ENCODE measurements around the gene CRMP1.

The CRMP1 gene

DNA sequence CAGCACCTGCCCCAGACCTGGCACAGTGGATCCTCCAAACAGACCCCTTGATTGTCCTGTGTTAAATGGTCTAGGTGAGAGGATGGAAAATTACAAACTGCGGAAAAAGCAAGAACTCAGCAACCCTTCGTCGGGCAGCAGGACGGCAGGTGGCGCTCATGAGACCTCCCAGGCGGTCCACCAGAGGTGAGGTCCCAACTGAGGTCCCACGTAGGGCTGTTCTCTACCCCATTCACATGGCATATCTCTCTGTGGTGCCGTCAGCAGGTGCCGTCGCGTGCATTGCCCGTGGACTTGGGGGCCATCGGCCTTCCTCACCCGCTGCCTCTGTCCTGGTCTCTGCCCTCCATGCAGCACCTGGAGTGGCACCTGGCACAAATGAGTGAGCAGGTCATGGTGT is 88.2 kb downstream of the CRMP1 start:
- H3K36me3 ChIP-seq (ENCODE audit: insufficient read depth, low read length), result no peaks in the 10 kb centered on the region

GRCh38 chr4:5802565-5802964 is 90.3 kb downstream of the CRMP1 start:
- Histone ChIP-seq H3K79me2 (ENCODE audit: insufficient read depth, low read length) (no peaks in the 10 kb centered on the region), H3K4me3 (ENCODE audit: low read depth in 1 of 2, low read length in 2 of 2) (no peak overlapping the region), H3K27me3 (ENCODE audit: insufficient read depth, low read length, poor library complexity) (no peaks in the 10 kb centered on the region), H3K36me3 (ENCODE audit: insufficient read depth, low read length) (no peaks in the 10 kb centered on the region), H3K27ac (ENCODE audit: low read length) (no peak overlapping the region), H3K4me2 (ENCODE audit: insufficient read depth, low read length) (no peak overlapping the region), H4K20me1 (ENCODE audit: insufficient read depth, low read length) (peaks cover 3% of the 10 kb centered on the region), H2AFZ (ENCODE audit: low read depth, low read length) (no peak overlapping the region), H3K9me3 (ENCODE audit: insufficient read depth, low read length, severe bottlenecking) (no peaks in the 10 kb centered on the region), H3K4me1 (ENCODE audit: insufficient read depth, low read length) (no peaks in the 10 kb centered on the region), H3K9ac (ENCODE audit: low read depth, low read length) (no peak overlapping the region)
- TF ChIP-seq CTCF (IDR thresholded peaks at IDR 0.05; ENCODE audit: borderline replicate concordance, extremely low read depth, low read length, poor library complexity, severe bottlenecking), result no peak
- no peak for TF ChIP-seq EZH2 (IDR thresholded peaks at IDR 0.05; ENCODE audit: borderline replicate concordance, low read depth, low read length, severe bottlenecking)
- DNase-seq (no peak), ATAC-seq (ENCODE audit: insufficient read depth, low read depth) (no peak)

More for the DNA sequence above, 88.2 kb downstream of the CRMP1 start:
- Histone ChIP-seq H3K27ac (ENCODE audit: low read length) (no peak overlapping the region), H3K4me2 (ENCODE audit: insufficient read depth, low read length) (no peak overlapping the region), H3K9me3 (ENCODE audit: insufficient read depth, low read length, severe bottlenecking) (no peaks in the 10 kb centered on the region), H2AFZ (ENCODE audit: low read depth, low read length) (no peak overlapping the region), H3K9ac (ENCODE audit: low read depth, low read length) (no peak overlapping the region), H4K20me1 (ENCODE audit: insufficient read depth, low read length) (peaks cover 3% of the 10 kb centered on the region), H3K27me3 (ENCODE audit: insufficient read depth, low read length, poor library complexity) (no peaks in the 10 kb centered on the region), H3K4me1 (ENCODE audit: insufficient read depth, low read length) (no peaks in the 10 kb centered on the region), H3K79me2 (ENCODE audit: insufficient read depth, low read length) (no peaks in the 10 kb centered on the region), H3K4me3 (ENCODE audit: low read depth in 1 of 2, low read length in 2 of 2) (no peak overlapping the region)
- DNase-seq (no peak), ATAC-seq (ENCODE audit: insufficient read depth, low read depth) (no peak)
- no peak for TF ChIP-seq EZH2 (IDR thresholded peaks at IDR 0.05; ENCODE audit: borderline replicate concordance, low read depth, low read length, severe bottlenecking)
- TF ChIP-seq CTCF (IDR thresholded peaks at IDR 0.05; ENCODE audit: borderline replicate concordance, extremely low read depth, low read length, poor library complexity, severe bottlenecking), result peak; percentile 4

- H3K4me3 ChIP-seq (ENCODE audit: low read depth in 1 of 2, low read length in 2 of 2), result no peak overlapping the region
- H3K36me3 ChIP-seq (ENCODE audit: insufficient read depth, low read length), result no peaks in the 10 kb centered on the region
- H3K4me2 ChIP-seq (ENCODE audit: insufficient read depth, low read length), result no peak overlapping the region
- TF ChIP-seq CTCF (IDR thresholded peaks at IDR 0.05; ENCODE audit: borderline replicate concordance, extremely low read depth, low read length, poor library complexity, severe bottlenecking), result no peak
- no peak for TF ChIP-seq EZH2 (IDR thresholded peaks at IDR 0.05; ENCODE audit: borderline replicate concordance, low read depth, low read length, severe bottlenecking)
- no peak overlapping the region for H3K9ac ChIP-seq (ENCODE audit: low read depth, low read length)
- H2AFZ ChIP-seq (ENCODE audit: low read depth, low read length), result no peak overlapping the region
- DNase-seq (no peak), ATAC-seq (ENCODE audit: insufficient read depth, low read depth) (no peak)
- H3K9me3 ChIP-seq (ENCODE audit: insufficient read depth, low read length, severe bottlenecking), result no peaks in the 10 kb centered on the region
- H3K27me3 ChIP-seq (ENCODE audit: insufficient read depth, low read length, poor library complexity), result no peaks in the 10 kb centered on the region
- no peaks in the 10 kb centered on the region for H3K79me2 ChIP-seq (ENCODE audit: insufficient read depth, low read length)
- no peak overlapping the region for H3K27ac ChIP-seq (ENCODE audit: low read length)
- H3K4me1 ChIP-seq (ENCODE audit: insufficient read depth, low read length), result no peaks in the 10 kb centered on the region
- H4K20me1 ChIP-seq (ENCODE audit: insufficient read depth, low read length), result peaks cover 3% of the 10 kb centered on the region
Observed at GRCh38 chr4:5801696-5802095, 91.2 kb downstream of the CRMP1 start.

DNA sequence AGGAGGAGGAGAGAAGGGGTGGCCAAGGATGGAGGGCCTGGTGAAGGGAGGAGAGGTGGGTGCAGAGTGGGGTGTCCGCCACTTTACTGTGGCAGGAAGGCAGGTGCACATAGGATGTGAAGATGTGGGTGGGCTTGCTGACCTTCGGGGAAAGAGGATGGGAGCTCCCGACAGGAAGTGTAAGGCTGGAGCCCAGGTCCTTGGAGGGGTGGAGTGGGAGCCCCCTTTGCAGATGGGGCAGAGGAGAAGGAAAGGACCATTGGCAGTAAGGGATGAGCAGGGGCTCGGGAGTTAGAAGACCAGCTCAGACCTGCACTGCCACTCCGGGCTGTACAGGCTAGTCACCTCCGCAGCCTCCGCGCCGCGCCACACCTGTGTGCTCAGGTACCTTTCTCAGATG is 92.4 kb downstream of the CRMP1 start:
- ATAC-seq (ENCODE audit: insufficient read depth, low read depth), result no peak
- H3K4me3 ChIP-seq (ENCODE audit: low read depth in 1 of 2, low read length in 2 of 2), result no peak overlapping the region
- no peak overlapping the region for H3K4me2 ChIP-seq (ENCODE audit: insufficient read depth, low read length)
- TF ChIP-seq EZH2 (IDR thresholded peaks at IDR 0.05; ENCODE audit: borderline replicate concordance, low read depth, low read length, severe bottlenecking) (no peak), CTCF (IDR thresholded peaks at IDR 0.05; ENCODE audit: borderline replicate concordance, extremely low read depth, low read length, poor library complexity, severe bottlenecking) (no peak)
- no peaks in the 10 kb centered on the region for H3K79me2 ChIP-seq (ENCODE audit: insufficient read depth, low read length)
- H3K9me3 ChIP-seq (ENCODE audit: insufficient read depth, low read length, severe bottlenecking), result no peaks in the 10 kb centered on the region
- H3K9ac ChIP-seq (ENCODE audit: low read depth, low read length), result no peak overlapping the region
- no peak overlapping the region for H3K27ac ChIP-seq (ENCODE audit: low read length)
- H3K36me3 ChIP-seq (ENCODE audit: insufficient read depth, low read length), result no peaks in the 10 kb centered on the region
- no peak overlapping the region for H2AFZ ChIP-seq (ENCODE audit: low read depth, low read length)
- H3K4me1 ChIP-seq (ENCODE audit: insufficient read depth, low read length), result no peaks in the 10 kb centered on the region
- DNase-seq, result no peak
- H3K27me3 ChIP-seq (ENCODE audit: insufficient read depth, low read length, poor library complexity), result no peaks in the 10 kb centered on the region
- H4K20me1 ChIP-seq (ENCODE audit: insufficient read depth, low read length), result peaks cover 3% of the 10 kb centered on the region
